Central memory CD8-positive, alpha-beta T cell (primary cell): ENCODE results near the gene WDR62.

ENCODE experiments used
- ATAC-seq: fragments of 150-1000 bp; cut with Tn5 transposase; replicated peaks from 2 replicates; pipeline ENCODE4 v1.10.0; 2022; ENCODE audit warnings: mild to moderate bottlenecking, moderate FRiP score, moderate number of reproducible peaks; ENCODE audit not compliant: poor library complexity, severe bottlenecking; ENCODE audit errors: extremely low read depth
- DNase-seq, 2 donors: peaks; one replicate each; pipeline ENCODE4 v3.0.0; 2021; ENCODE audit warnings: low spot score in 2 of 2
- H3K27ac Mint-ChIP-seq: one replicate; pipeline ENCODE4 v1.8.0; 2022; ENCODE audit warnings: low read depth, mild to moderate bottlenecking, moderate library complexity, mixed read lengths
- H3K27me3 Mint-ChIP-seq: one replicate; pipeline ENCODE4 v1.8.0; 2022; ENCODE audit warnings: mixed read lengths
- H3K36me3 Mint-ChIP-seq: one replicate; pipeline ENCODE4 v1.8.0; 2022; ENCODE audit warnings: mild to moderate bottlenecking, moderate library complexity, mixed read lengths; ENCODE audit not compliant: insufficient read depth
- H3K4me1 Mint-ChIP-seq: one replicate; pipeline ENCODE4 v1.8.0; 2022; ENCODE audit warnings: mixed read lengths
- H3K4me3 Mint-ChIP-seq: one replicate; pipeline ENCODE4 v1.8.0; 2022; ENCODE audit warnings: mild to moderate bottlenecking, moderate library complexity, mixed read lengths
- H3K9me3 Mint-ChIP-seq: one replicate; pipeline ENCODE4 v1.8.0; 2022; ENCODE audit warnings: mixed read lengths

The WDR62 gene

DNA sequence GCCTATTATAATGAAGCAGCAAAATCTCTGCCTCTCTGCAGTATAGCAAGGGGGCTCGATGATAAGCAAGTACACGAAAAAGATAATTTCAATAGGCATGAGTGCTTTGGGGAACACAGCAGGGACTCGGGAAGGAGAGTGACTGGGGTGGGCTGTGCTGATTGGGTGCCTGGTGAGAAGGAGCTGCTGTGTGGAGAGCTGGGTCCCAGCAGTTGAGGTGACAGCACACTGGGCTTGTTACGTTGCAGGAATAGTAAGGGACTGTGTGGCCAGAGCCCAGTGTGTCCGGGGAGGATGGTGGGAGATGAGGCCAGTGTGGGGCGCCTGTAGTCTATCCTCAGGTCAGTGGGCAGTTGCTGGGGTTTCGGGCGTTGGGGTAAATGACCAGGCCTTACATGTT, 17.4 kb downstream of the WDR62 start:
- no peaks in the 10 kb centered on the region for H3K9me3 Mint-ChIP-seq
- no peak for DNase-seq
- H3K27me3 Mint-ChIP-seq, result no peaks in the 10 kb centered on the region
- H3K4me1 Mint-ChIP-seq, result no peaks in the 10 kb centered on the region
- no peak for ATAC-seq
- no peak overlapping the region for H3K27ac Mint-ChIP-seq
- no peaks in the 10 kb centered on the region for H3K36me3 Mint-ChIP-seq
- H3K4me3 Mint-ChIP-seq, result no peak overlapping the region

DNA sequence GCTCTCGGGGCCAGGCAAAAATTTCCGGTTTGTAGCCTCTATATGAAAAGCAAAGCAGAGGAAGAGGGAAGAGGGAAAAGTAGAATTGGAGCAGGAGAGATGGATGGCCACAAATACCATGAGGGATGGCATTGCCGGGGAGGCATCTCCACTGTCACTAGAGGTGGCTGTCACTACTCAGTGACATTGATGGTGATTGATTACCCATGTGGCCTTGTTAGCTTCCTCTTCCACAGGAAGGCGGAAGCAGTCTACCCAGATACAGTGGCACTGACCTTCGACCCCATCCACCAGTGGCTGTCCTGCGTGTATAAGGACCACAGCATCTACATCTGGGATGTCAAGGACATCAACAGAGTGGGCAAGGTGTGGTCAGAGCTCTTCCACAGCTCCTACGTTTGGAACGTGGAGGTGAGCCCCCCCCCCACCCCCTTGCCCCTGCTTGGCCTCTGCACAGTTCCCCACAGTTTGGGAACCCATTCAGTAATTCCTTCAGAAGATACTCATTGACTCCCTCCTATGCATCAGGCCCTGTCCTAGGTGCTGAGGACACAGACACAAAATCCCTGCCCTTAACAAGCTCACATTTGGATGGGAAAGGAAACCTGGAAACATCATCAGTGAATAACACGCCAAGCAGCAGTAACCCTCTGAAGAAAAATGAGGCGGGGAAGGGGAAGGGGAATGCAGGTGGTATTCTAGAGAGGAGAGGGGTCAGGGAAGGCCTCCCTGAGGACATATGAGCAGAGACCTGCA, 18.6 kb downstream of the WDR62 start:
- Mint-ChIP-seq H3K36me3 (no peaks in the 10 kb centered on the region), H3K4me3 (no peak overlapping the region), H3K4me1 (no peaks in the 10 kb centered on the region), H3K9me3 (no peaks in the 10 kb centered on the region), H3K27ac (no peak overlapping the region), H3K27me3 (no peaks in the 10 kb centered on the region)
- no peak for DNase-seq
- no peak for ATAC-seq

GRCh38 chr19:36079389-36079945, 24.8 kb downstream of the WDR62 start:
- H3K36me3 Mint-ChIP-seq, result peaks cover 6% of the 10 kb centered on the region
- no peaks in the 10 kb centered on the region for H3K9me3 Mint-ChIP-seq
- no peaks in the 10 kb centered on the region for H3K4me1 Mint-ChIP-seq
- no peak for ATAC-seq
- DNase-seq, result no peak
- H3K27ac Mint-ChIP-seq, result no peak overlapping the region
- no peak overlapping the region for H3K4me3 Mint-ChIP-seq
- H3K27me3 Mint-ChIP-seq, result no peaks in the 10 kb centered on the region

GRCh38 chr19:36081385-36081784, 26.7 kb downstream of the WDR62 start:
- no peaks in the 10 kb centered on the region for H3K9me3 Mint-ChIP-seq
- peaks cover 6% of the 10 kb centered on the region for H3K36me3 Mint-ChIP-seq
- H3K4me1 Mint-ChIP-seq, result no peaks in the 10 kb centered on the region
- no peak for ATAC-seq
- no peaks in the 10 kb centered on the region for H3K27me3 Mint-ChIP-seq
- peak overlapping the region; percentile 19 for H3K27ac Mint-ChIP-seq
- H3K4me3 Mint-ChIP-seq, result no peak overlapping the region
- no peak for DNase-seq

DNA sequence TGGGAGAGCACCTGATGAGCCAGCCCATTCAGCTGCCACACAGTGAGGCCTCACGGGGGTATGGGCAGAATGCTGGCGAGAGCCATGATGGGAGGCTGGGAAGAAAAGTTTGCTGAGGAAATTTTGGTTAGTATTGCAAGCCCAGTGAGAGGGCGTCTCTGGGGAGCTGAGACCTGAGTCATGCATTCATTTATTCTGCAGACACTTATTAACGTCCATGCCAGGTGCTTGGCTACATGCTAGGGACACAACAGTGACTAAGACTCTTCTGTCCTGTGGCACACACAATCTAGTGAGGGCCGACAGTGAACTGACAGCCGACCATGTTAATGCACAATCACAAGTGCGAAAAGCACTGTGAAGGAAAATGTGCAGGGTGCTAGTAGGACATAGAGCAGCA, 27.2 kb downstream of the WDR62 start:
- Mint-ChIP-seq H3K27ac (peak overlapping the region; percentile 19), H3K36me3 (peaks cover 6% of the 10 kb centered on the region), H3K27me3 (no peaks in the 10 kb centered on the region), H3K4me1 (no peaks in the 10 kb centered on the region), H3K4me3 (no peak overlapping the region), H3K9me3 (no peaks in the 10 kb centered on the region)
- DNase-seq (no peak), ATAC-seq (no peak)

GRCh38 chr19:36082916-36083315, 28.2 kb downstream of the WDR62 start:
- no peak for DNase-seq

DNA sequence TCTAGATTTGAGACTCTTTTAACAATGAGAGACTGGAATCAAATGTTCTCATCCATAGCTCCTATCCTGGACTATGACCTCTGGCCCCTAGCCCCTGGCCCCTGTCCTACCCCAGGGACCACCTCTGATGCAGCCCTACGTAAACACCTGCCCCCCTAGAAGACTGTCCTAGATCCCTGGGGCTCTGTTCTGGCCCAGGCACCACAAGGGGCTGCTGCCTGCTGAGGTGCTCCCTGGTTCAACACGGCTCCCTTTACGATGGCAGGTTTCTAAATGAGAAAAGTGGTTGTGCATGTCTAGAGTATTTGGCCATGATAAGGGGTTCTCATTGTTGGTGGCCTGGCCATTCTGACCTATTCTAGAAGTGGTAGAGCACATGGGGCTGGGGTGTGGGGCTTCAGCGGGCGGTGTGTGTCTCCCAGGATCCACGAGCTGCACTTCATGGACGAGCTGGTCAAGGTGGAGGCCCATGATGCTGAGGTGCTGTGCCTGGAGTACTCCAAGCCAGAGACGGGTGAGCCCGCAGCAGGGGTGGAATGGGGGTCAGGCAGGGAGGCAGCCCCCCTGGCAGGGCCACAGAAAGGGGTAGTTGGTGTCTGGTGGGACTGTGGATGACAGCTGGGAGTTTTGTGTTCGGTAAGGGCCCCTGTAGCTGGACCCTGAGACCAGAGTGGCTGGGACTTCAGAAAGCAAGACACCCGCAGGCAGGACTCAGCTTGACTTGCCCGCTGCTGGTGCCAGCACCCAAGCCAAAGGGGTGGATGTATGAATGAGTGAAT, 29.7 kb downstream of the WDR62 start:
- no peak for ATAC-seq
- Mint-ChIP-seq H3K36me3 (peaks cover 6% of the 10 kb centered on the region), H3K4me3 (no peak overlapping the region), H3K27me3 (no peaks in the 10 kb centered on the region), H3K27ac (no peak overlapping the region), H3K4me1 (no peaks in the 10 kb centered on the region), H3K9me3 (no peaks in the 10 kb centered on the region)
- no peak for DNase-seq

More at GRCh38 chr19:36082916-36083315, 28.2 kb downstream of the WDR62 start:
- Mint-ChIP-seq H3K9me3 (no peaks in the 10 kb centered on the region), H3K27ac (no peak overlapping the region), H3K36me3 (peaks cover 6% of the 10 kb centered on the region), H3K27me3 (no peaks in the 10 kb centered on the region), H3K4me3 (no peak overlapping the region), H3K4me1 (no peaks in the 10 kb centered on the region)
- no peak for ATAC-seq

DNA sequence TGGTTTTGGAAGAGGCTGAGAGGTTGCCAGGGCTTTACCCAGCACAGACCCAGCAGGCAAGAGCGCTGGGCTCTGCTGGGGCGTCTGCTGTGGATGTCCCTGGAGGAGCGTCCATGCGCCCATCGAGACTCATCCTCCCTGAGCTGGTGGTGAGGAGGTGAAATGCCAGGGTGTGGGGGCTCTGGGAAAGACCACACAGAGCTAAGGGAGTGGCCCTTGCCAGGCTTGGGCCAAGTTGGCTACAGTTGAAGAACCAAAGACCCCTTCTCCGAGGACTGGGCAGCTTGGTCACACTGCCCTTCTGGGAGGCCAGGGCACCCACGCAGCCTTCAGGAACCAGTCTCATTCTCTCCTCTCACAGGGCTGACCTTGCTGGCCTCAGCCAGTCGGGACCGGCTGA, 31.6 kb downstream of the WDR62 start:
- ATAC-seq (no peak), DNase-seq (no peak)
- Mint-ChIP-seq H3K27ac (peak overlapping the region; percentile 13), H3K36me3 (peaks cover 6% of the 10 kb centered on the region), H3K27me3 (no peaks in the 10 kb centered on the region), H3K9me3 (no peaks in the 10 kb centered on the region), H3K4me1 (no peaks in the 10 kb centered on the region), H3K4me3 (no peak overlapping the region)

DNA sequence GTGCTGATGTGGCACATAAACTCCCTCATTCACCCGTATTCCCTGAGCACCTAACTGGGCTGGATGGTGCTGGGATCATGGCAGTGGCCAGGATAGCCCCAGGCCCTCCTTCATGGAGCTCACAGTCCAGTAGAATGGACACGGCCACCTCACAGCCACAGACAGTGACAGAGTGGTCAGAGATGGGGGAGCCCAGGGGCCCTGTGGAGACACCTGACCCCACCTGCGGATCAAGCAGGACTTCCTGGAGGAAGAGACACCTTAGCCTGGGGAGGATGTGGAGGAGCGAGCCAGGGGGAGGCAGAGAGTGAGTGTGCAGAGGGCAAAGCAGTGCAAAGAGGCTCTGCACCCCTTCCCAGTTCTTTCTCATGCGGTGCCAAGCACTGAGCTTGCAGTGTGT, 35.1 kb downstream of the WDR62 start:
- no peak for ATAC-seq
- H3K4me3 Mint-ChIP-seq, result no peak overlapping the region
- no peaks in the 10 kb centered on the region for H3K4me1 Mint-ChIP-seq
- no peak overlapping the region for H3K27ac Mint-ChIP-seq
- H3K9me3 Mint-ChIP-seq, result no peaks in the 10 kb centered on the region
- no peaks in the 10 kb centered on the region for H3K27me3 Mint-ChIP-seq
- H3K36me3 Mint-ChIP-seq, result peaks cover 4% of the 10 kb centered on the region
- DNase-seq, result no peak

- Mint-ChIP-seq H3K4me1 (no peaks in the 10 kb centered on the region), H3K9me3 (no peaks in the 10 kb centered on the region), H3K36me3 (peaks cover 4% of the 10 kb centered on the region), H3K4me3 (no peak overlapping the region), H3K27ac (no peak overlapping the region), H3K27me3 (no peaks in the 10 kb centered on the region)
- ATAC-seq, result no peak
- no peak for DNase-seq
These were observed 36.4 kb downstream of the WDR62 start for GRCh38 chr19:36090910-36091695.

DNA sequence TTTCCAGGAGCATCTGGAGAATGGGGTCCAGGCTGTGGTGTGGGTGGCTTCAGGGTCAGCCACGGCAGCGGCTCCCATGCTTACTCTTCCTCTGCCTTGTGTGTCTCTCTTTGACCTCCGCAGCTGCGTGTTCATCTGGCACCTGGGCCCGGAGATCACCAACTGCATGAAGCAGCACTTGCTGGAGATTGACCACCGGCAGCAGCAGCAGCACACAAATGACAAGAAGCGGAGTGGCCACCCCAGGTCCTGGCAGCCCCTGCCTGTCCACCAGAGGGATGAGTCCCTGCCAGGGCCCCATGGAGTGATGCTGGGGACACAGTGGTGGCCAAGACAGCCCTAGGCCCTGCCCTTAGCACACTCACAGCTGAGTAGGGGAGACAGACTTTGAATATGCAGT, 37.9 kb downstream of the WDR62 start:
- H3K27me3 Mint-ChIP-seq, result no peaks in the 10 kb centered on the region
- no peak overlapping the region for H3K27ac Mint-ChIP-seq
- no peak for DNase-seq
- no peaks in the 10 kb centered on the region for H3K4me1 Mint-ChIP-seq
- ATAC-seq, result no peak
- no peaks in the 10 kb centered on the region for H3K9me3 Mint-ChIP-seq
- no peak overlapping the region for H3K4me3 Mint-ChIP-seq
- peaks cover 4% of the 10 kb centered on the region for H3K36me3 Mint-ChIP-seq

DNA sequence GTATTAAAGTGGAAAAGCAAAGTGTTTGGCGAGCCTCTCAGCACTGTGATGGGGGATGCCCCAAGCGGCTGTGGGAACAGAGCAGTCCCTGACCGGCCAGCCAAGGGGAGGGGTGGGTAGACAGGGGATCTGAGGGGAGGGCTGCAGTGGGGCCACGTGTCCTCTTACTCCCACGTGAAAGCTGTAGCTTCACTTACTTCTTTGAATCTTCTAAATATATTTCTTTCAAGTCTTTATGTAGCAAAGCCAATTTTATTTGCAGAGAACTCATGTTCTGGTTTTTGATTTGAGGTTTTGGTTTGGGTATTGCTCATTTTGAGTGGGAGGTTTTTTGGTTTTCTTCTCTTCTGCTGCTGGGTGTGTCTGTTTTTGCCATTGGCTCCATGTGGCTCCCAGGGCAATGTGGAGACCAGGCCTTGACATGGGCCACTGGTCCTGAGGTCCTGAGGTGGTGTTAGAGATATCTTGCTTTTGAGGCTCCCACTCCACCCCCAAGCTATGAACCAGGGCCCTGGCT, 38.5 kb downstream of the WDR62 start:
- Mint-ChIP-seq H3K36me3 (peaks cover 4% of the 10 kb centered on the region), H3K27ac (no peak overlapping the region), H3K27me3 (no peaks in the 10 kb centered on the region), H3K9me3 (no peaks in the 10 kb centered on the region), H3K4me3 (no peak overlapping the region), H3K4me1 (no peaks in the 10 kb centered on the region)
- ATAC-seq (no peak), DNase-seq (no peak)
